HG03095 (cell line): Measurements from ENCODE around the gene PDE1C.
A peak's percentile ranks its signal among the peaks of the same experiment; 100 is the strongest.

Source experiments
- ATAC-seq: cut with Tn5 transposase; IDR thresholded peaks from one replicate; pipeline ENCODE4 v1.9.1; 2021; ENCODE audit warnings: moderate library complexity; ENCODE audit not compliant: unreplicated experiment

Gene PDE1C

GRCh38 chr7:32075612-32076011 lies 5.4 kb upstream of the PDE1C start:
- ATAC-seq, result no peak

GRCh38 chr7:32074787-32075585 lies 4.8 kb upstream of the PDE1C start:
- no peak for ATAC-seq

GRCh38 chr7:32073533-32073932 lies 3.3 kb upstream of the PDE1C start:
- ATAC-seq, result no peak

- ATAC-seq, result no peak
Observed at GRCh38 chr7:32072397-32072796, 2.2 kb upstream of the PDE1C start.

- ATAC-seq, result no peak
Observed at GRCh38 chr7:32071466-32072091, 1.4 kb upstream of the PDE1C start.

GRCh38 chr7:32070051-32070405 lies 179 bp downstream of the PDE1C start:
- no peak for ATAC-seq

GRCh38 chr7:32069116-32069650 lies 1.0 kb downstream of the PDE1C start:
- ATAC-seq, result no peak

- ATAC-seq, result no peak
Observed at GRCh38 chr7:32068411-32069101, 1.7 kb downstream of the PDE1C start.

- no peak for ATAC-seq
Observed at GRCh38 chr7:32066441-32066840, 3.8 kb downstream of the PDE1C start.

- no peak for ATAC-seq
Observed at GRCh38 chr7:32063614-32064013, 6.6 kb downstream of the PDE1C start.

- ATAC-seq, result no peak
Observed at GRCh38 chr7:32062150-32062549, 8.1 kb downstream of the PDE1C start.

GRCh38 chr7:32061346-32061745 lies 8.9 kb downstream of the PDE1C start:
- ATAC-seq, result no peak

- ATAC-seq, result no peak
Observed at GRCh38 chr7:32059289-32060011, 10.8 kb downstream of the PDE1C start.

GRCh38 chr7:32058002-32058401 lies 12.2 kb downstream of the PDE1C start:
- ATAC-seq, result no peak

- no peak for ATAC-seq
Observed at GRCh38 chr7:32056767-32057166, 13.4 kb downstream of the PDE1C start.

- no peak for ATAC-seq
Observed at GRCh38 chr7:32053204-32053603, 17.0 kb downstream of the PDE1C start.

- no peak for ATAC-seq
Observed at GRCh38 chr7:32051128-32051527, 19.1 kb downstream of the PDE1C start.

GRCh38 chr7:32049599-32049998 lies 20.6 kb downstream of the PDE1C start:
- ATAC-seq, result no peak

GRCh38 chr7:32048970-32049491 lies 21.2 kb downstream of the PDE1C start:
- peak; percentile 46 for ATAC-seq

- no peak for ATAC-seq
Observed at GRCh38 chr7:32047801-32048200, 22.4 kb downstream of the PDE1C start.

- ATAC-seq, result no peak
Observed at GRCh38 chr7:32047075-32047474, 23.1 kb downstream of the PDE1C start.
